Liver (tissue), 9 donors: ENCODE results near the gene LSM3. TPM values are rescaled to one million over a fixed set of nuclear protein-coding genes. Genes with fewer than 3 reads are reported as not detected.

Experiments
- DNase-seq: peaks from one replicate; pipeline ENCODE4 v3.0.0-alpha.2; 2017; ENCODE audit warnings: low spot score
- H3K27ac ChIP-seq, 2 donors: one replicate each; pipeline ENCODE4 v1.7.0; 2013; ENCODE audit warnings: inconsistent platforms in 2 of 2, low read length in 2 of 2, control low read depth in 1 of 2, low read depth in 1 of 2, mild to moderate bottlenecking in 1 of 2
- H3K27me3 ChIP-seq, 4 donors: one replicate each; pipeline versions ENCODE4 v1.6.1 to v1.7.0; 2013; ENCODE audit warnings: low read length in 3 of 4, inconsistent platforms in 1 of 4, mild to moderate bottlenecking in 1 of 4, moderate library complexity in 1 of 4; ENCODE audit not compliant: control insufficient read depth in 4 of 4, insufficient read depth in 4 of 4
- H3K36me3 ChIP-seq, 4 donors: one replicate each; pipeline versions ENCODE4 v1.6.1 to v1.7.0; 2013; ENCODE audit warnings: low read length in 3 of 4, mild to moderate bottlenecking in 3 of 4, low read depth in 1 of 4, moderate library complexity in 1 of 4; ENCODE audit not compliant: control insufficient read depth in 4 of 4, insufficient read depth in 3 of 4
- H3K4me1 ChIP-seq, 4 donors: one replicate each; pipeline versions ENCODE4 v1.6.1 to v1.7.0; 2013; ENCODE audit warnings: low read length in 3 of 4, mild to moderate bottlenecking in 3 of 4, moderate library complexity in 1 of 4; ENCODE audit not compliant: control insufficient read depth in 4 of 4, insufficient read depth in 4 of 4
- H3K4me3 ChIP-seq, 3 donors: one replicate each; pipeline versions ENCODE4 v1.6.1 to v1.7.0; 2013; ENCODE audit warnings: low read length in 3 of 3, control low read depth in 1 of 3, low read depth in 1 of 3, mild to moderate bottlenecking in 1 of 3
- H3K9ac ChIP-seq, 2 donors: one replicate each; pipeline ENCODE4 v1.7.0; 2013; ENCODE audit warnings: low read length in 2 of 2, mild to moderate bottlenecking in 2 of 2, moderate library complexity in 2 of 2, control low read depth in 1 of 2, low read depth in 1 of 2
- H3K9me3 ChIP-seq, 4 donors: one replicate each; pipeline versions ENCODE4 v1.6.1 to v1.7.0; 2013; ENCODE audit warnings: low read length in 3 of 4; ENCODE audit not compliant: control insufficient read depth in 4 of 4
- ATF3 ChIP-seq: IDR thresholded peaks from 2 replicates; pipeline ENCODE4 v1.6.1; 2016; ENCODE audit warnings: antibody characterized with exemption
- CTCF ChIP-seq: fragments of 150-350 bp; IDR thresholded peaks from 2 replicates; pipeline ENCODE4 v1.5.1; 2017; ENCODE audit warnings: improper control_type of control experiment, low read depth, low read length; ENCODE audit not compliant: missing input control
- EGR1 ChIP-seq, 2 donors: IDR thresholded peaks; 2 replicates each; pipeline ENCODE4 v1.6.1; 2016 to 2018; ENCODE audit warnings: antibody characterized with exemption in 2 of 2, low read depth in 2 of 2
- FOXA1 ChIP-seq: IDR thresholded peaks from 2 replicates; pipeline ENCODE4 v1.6.1; 2016; ENCODE audit warnings: antibody characterized with exemption
- FOXA2 ChIP-seq: IDR thresholded peaks from 2 replicates; pipeline ENCODE4 v1.6.1; 2016; ENCODE audit warnings: antibody characterized with exemption
- GABPA ChIP-seq, 2 donors: IDR thresholded peaks in 1 of 2; conservative IDR thresholded peaks in 1 of 2; 2 replicates each; pipeline ENCODE4 v1.6.1; 2016; ENCODE audit warnings: antibody characterized with exemption in 2 of 2, mild to moderate bottlenecking in 1 of 2, moderate library complexity in 1 of 2
- HNF4G ChIP-seq: IDR thresholded peaks from 2 replicates; pipeline ENCODE4 v1.6.1; 2016; ENCODE audit warnings: antibody characterized with exemption
- MAX ChIP-seq: IDR thresholded peaks from 2 replicates; pipeline ENCODE4 v1.6.1; 2016; ENCODE audit warnings: antibody characterized with exemption
- REST ChIP-seq: IDR thresholded peaks from 2 replicates; pipeline ENCODE4 v1.6.1; 2016; ENCODE audit warnings: antibody characterized with exemption, mild to moderate bottlenecking
- RXRA ChIP-seq, 2 donors: IDR thresholded peaks; 2 replicates each; pipeline ENCODE4 v1.6.1; 2017 to 2018; ENCODE audit warnings: antibody characterized with exemption in 2 of 2, mild to moderate bottlenecking in 1 of 2
- TAF1 ChIP-seq: conservative IDR thresholded peaks from 2 replicates; pipeline ENCODE4 v1.6.1; 2016; ENCODE audit warnings: antibody characterized with exemption, mild to moderate bottlenecking
- YY1 ChIP-seq: IDR thresholded peaks from 2 replicates; pipeline ENCODE4 v1.6.1; 2016; ENCODE audit warnings: antibody characterized with exemption, mild to moderate bottlenecking
- ZBTB33 ChIP-seq: IDR thresholded peaks from 2 replicates; pipeline ENCODE4 v1.6.1; 2016; ENCODE audit warnings: antibody characterized with exemption
- WGBS: extraction: QIAGEN DNeasy Blood & Tissue Kit; methylation state at CpG from one replicate; pipeline ENCODE4 v1.1.7; 2013; 5-methylcytosine and 5-hydroxymethylcytosine counted together
- polyA plus RNA-seq, 2 donors: library from polyadenylated mRNA; stranded (reverse) in 1 of 2; unstranded in 1 of 2; fragments of 200-250 nt in 1 of 2; fragments of >200 nt in 1 of 2; fragmentation: Nextera tagmentation in 1 of 2; extraction: Ambion mirVana in 1 of 2; gene quantifications; one replicate each; pipeline versions ENCODE4 v1.2.1 to v1.2.3, GENCODE V29; 2013 to 2015
- total RNA-seq, 2 donors: library from RNA; depleted of rRNA; stranded (reverse); fragments of >200 nt; gene quantifications; one replicate each; pipeline ENCODE4 v1.2.3, GENCODE V29; 2014
- donor health status: healthy.
- donor health status: healthy.
- donor health status: healthy.
- donor health status: healthy.
- donor health status: healthy.

LSM3 gene
- total and polyA plus RNA-seq, 4 donors: 3.7 to 17.0 (median 5.0) TPM

GRCh38 chr3:14194865-14195264, 16.2 kb downstream of the LSM3 start:
- no peak overlapping the region for H3K4me3 ChIP-seq
- no peak overlapping the region for H3K9ac ChIP-seq
- peaks cover 4 to 17% (median 7%) of the 10 kb centered on the region in 4 donors for H3K36me3 ChIP-seq

More at GRCh38 chr3:14194865-14195264, 16.2 kb downstream of the LSM3 start:
- TF ChIP-seq RXRA (IDR thresholded peaks at IDR 0.05) (no peak), FOXA2 (no peak), GABPA (IDR thresholded peaks at IDR 0.05 in 1 of 2, conservative IDR thresholded peaks at IDR 0.05 in 1 of 2) (no peak), TAF1 (no peak), ATF3 (no peak), EGR1 (IDR thresholded peaks at IDR 0.05; ENCODE audit: low read depth in 2 of 2) (no peak), REST (no peak), CTCF (no peak), ZBTB33 (no peak), MAX (no peak), YY1 (no peak), HNF4G (no peak), FOXA1 (no peak)
- no peak for DNase-seq
- Histone ChIP-seq H3K9me3 (no peaks in the 10 kb centered on the region), H3K27ac (no peak overlapping the region), H3K27me3 (no peaks in the 10 kb centered on the region), H3K4me1 (no peaks in the 10 kb centered on the region)
- 96% methylated on average over 4 of the region's 4 CpGs for WGBS
